PC-9 (cell line): Measurements from ENCODE around the gene NACC2.

Source experiments
- CTCF ChIP-seq: fragments of 200-600 bp; sonication (generic); conservative IDR thresholded peaks from 2 replicates; pipeline ENCODE4 v1.6.1; 2017; ENCODE audit warnings: mixed run types, antibody characterized with exemption, mild to moderate bottlenecking, moderate library complexity
- EZH2 ChIP-seq: fragments of 200-600 bp; sonication (generic); IDR thresholded peaks from 2 replicates; pipeline ENCODE4 v1.8.0; 2017; ENCODE audit warnings: antibody characterized with exemption, low read depth

DNA sequence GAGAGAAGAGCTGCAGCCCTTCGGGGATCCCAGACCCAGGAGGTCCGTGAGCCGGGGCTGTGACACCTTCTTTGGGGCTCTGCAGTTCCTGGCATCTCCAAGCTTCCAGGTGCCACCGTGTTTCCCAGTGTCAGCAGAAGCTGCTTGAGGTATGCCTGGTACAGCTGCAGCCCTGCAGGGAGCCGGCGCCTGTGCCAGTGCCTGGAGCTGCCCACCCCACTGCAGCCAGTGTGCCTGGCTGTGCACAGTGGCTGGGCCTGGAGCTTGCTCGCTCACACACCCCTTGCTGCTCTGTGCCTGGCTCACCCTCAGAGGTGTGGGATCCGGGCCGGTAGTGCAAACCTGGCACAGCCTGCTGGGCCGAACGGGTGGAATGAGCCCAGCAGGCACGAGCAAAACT lies 65.5 kb downstream of the NACC2 start:
- TF ChIP-seq CTCF: no peak
- TF ChIP-seq EZH2: no peak
